Stimulated activated CD4-positive, alpha-beta T cell treated with anti-CD3 and anti-CD28 coated beads, TNF-alpha, amount 100 ng/mL, for 4 hours (primary cell): Measurements from ENCODE around the gene ATCAY.
"Not testable (repeated sequence)": the region's sequence is repeated elsewhere in the genome, so short reads cannot be mapped to it uniquely, and the experiment has no call there.

Experiments
- DNase-seq, 3 experiments: peaks; one replicate each; pipeline ENCODE4 v3.0.0-alpha.2; 2020; ENCODE audit warnings: low read depth in 3 of 3

The ATCAY gene

DNA sequence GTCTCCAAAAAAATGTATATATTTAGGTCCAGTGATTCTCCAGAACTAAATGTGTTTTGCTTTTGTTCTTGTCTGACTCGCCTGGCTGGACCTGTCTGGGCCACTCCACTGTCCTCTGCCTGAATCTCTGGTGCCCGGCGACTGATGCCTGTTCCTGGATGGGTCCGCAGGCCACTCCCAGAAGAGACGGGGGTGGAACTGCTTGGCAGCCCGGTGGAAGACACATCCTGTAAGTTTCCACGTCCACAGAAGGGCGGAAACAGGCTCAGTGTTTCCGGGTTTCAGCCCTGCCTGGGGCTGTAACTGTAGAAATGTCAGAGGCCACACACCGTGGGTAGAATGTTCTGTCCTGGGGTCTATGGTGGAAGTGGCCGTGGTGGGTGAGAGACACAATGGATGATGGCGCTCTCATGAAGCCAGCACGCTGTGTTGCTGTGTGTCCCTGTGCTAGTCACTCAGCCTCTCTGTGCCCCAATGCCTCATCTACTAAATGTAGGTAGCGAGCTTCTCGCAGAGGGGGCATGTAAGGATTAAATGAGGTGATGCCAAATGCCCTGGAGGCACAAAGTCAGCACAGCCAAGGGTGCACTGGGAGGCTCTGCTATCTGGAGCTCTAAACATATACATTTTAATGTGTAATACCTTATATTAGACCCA is 22.0 kb downstream of the ATCAY start:
- DNase-seq, result no peak

DNA sequence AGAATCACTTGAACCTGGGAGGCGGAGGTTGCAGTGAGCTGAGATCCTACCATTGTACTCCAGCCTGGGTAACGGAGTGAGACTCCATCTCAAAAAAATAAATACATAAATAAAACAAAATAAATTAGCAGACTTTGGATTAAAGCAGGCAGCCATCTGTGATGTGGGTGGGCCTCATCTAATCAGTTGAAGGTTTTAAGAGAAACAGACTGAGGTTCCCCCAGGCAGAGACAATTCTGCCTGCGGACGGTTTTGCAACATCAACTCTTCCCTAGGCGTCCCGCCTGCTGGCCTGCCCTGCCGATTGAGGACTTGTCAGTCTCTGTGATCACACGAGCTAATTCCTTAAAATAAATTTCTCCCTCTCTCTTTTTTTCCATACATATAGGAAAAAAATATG is 23.7 kb downstream of the ATCAY start:
- no peak for DNase-seq

DNA sequence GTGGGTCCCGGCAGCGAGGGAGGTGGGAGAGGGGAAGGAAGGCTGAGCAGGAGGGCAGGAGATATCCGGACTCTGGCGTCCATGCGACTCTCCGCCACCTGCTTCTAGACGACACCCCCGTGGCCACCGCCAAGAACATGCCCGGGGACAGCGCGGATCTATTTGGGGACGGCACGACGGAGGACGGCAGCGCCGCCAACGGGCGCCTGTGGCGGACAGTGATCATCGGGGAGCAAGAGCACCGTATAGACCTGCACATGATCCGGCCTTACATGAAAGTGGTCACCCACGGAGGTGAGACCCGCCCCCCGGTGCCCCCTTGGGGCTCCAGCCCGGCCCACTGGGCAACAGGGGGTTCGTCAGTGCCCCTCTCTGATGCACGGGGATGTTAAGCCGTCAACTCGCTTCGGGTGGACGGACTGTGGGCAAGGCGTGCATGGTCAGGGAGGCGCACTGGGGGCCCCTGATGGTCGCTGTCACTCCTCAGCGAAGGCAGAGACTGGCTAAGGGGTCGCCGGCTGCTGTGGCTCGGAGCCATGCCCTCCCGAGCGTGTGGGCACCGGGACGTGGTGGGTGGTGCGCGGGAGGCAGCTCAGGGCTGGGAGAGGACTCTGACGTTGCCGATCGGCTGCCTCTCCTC is 27.3 kb downstream of the ATCAY start:
- no peak for DNase-seq

DNA sequence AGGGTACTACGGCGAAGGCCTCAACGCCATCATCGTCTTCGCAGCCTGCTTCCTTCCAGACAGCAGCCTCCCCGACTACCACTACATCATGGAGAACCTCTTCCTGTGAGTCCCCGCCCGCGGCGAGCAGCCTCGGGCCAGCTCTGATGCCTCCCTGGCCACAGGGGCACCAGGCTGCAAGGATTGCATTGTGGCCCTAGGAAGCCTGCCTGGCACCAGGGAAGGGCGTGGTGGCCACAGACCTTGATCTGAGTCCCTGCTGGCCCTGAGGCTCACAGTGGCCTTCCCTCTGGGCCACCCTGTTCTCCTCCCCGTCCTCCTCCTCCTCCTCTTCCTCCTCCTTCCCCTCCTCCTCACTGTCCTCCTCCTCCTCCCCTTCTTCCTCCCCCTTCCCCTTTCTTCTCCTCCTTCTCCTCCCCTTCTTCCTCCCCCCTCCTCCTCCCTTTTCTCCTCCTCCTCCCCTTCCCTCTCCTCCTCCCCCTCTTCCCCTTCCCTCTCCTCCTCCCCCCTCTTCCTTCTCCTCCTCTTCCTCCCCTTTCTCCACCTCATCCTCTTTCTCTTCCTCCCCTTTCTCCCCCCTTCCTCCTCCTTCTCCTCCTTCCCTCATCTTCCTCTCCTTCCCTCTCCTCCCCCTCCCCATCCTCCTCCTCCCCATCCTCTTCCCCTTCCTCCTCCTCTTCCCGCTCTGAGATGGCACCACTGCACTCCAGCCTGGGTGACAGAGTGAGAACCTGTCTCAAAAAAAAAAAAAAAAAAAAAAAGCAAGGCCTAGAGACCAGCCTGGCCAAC is 28.0 kb downstream of the ATCAY start:
- DNase-seq, result no peak

DNA sequence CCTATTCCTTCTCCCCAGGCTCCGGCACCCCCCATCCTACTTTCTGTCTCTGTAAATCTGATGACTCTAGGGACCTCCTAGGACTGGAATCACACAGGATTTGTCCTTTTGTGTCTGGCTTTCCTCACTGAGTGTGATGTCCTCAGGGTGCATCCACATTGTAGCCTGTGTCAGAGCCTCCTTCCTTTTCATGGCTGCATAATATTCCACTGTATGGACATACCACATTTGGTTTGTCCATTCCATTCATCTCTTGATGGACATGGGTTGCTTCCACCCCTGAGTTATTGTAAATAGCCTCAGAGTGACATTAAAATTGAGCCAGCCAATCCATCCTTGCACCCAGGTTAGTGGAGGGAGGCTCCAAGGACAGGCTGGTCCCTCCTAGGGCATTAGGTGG is 29.6 kb downstream of the ATCAY start:
- no peak for DNase-seq

DNA sequence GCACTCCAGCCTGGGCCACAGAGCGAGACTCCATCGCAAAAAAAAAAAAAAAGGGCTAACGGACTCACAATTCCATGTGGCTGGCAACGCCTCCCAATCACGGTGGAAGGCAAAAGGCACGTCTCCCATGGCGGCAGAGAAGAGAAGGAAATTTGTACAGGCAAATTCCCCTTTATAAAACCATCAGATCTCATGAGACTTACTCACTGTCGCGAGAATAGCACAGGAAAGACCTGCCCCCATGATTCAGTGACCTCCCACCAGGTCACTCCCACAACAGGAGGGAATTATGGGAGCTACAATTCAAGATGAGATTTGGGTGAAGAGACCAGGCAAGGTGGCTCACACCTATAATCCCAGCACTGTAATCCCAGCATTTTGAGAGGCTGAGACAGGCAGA is 33.7 kb downstream of the ATCAY start:
- DNase-seq, result no peak

DNA sequence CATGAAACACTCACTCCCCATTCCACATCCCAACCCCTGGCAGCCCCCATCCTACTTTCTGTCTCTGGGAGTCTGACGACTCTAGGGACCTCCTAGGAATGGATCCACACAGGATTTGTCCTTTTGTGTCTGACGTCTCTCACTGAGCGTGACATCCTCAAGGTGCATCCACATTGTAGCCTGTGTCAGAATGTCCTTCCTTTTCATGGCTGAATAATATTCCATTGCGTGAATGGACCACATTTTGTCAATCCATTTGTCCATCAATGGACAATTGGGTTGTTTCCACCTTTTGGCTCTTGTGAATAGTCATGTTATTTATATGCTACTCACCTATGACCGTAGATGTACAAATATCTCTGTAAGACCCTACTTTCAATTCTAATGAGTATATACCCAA is 35.5 kb downstream of the ATCAY start:
- DNase-seq, result no peak

DNA sequence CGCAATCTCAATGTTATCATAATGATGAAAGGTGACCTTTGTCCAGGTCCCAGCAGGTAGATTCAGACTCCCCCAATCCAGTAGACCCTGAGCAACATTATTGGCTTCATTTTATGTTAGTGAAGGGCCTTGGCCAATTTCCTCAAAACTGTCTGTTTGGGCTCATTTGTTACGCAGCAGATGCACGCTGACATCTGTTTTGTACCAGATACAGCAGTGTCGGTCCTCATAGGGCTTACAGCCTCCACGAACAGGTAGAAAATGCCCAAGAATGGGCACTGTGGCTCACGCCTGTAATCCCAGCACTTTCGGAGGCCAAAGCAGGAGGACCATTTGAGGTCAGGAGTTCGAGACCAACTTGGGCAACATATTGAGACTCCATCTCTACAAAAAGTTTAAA is 39.3 kb downstream of the ATCAY start:
- DNase-seq, result no peak

DNA sequence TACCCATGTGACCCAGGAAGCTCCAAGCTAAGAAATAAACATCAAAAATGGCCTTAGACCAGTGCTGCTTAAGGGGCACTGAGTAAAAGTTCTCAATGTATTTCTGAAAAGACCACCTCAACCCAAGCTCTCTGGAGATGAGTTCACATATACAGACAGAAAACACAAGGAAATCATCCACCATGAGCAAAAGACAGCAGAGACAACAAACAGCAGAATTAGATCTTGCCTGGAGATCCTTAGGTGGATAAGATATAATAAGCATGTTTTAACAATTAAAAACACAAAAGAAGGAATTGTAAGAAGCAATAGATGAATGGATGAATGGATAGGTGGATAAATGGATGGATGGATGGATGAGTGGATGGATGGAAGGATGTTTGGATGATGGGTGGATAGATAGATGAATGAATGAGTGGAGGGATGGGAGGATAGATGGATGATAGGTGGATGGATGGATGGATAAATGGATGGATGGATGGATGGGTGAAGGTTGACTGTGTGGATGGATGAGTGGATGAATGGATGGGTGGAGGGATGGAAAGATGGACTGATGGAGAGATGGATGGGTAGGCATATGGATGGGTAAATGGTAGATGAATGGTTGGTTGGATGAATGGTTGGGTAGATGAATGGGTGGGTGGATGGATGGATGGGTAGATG is 42.7 kb downstream of the ATCAY start:
- no peak for DNase-seq

DNA sequence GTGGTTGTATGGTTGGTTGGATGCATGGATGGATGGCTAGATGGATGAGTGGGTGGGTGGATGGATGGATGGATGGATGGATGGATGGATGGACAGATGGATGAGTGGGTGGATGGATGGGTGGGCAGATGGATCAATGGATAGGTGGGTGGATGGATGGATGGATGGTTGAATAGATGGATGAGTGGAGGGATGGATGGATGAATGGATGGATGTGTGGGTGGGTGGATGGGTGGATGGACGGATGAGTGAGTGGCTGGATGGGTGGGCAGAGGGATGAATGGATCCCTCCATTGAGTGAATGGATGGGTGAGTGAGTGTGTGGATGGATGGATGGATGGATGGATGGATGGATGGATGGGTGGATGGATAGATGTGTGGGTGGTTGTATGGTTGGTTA is 43.4 kb downstream of the ATCAY start:
- DNase-seq, result no peak

DNA sequence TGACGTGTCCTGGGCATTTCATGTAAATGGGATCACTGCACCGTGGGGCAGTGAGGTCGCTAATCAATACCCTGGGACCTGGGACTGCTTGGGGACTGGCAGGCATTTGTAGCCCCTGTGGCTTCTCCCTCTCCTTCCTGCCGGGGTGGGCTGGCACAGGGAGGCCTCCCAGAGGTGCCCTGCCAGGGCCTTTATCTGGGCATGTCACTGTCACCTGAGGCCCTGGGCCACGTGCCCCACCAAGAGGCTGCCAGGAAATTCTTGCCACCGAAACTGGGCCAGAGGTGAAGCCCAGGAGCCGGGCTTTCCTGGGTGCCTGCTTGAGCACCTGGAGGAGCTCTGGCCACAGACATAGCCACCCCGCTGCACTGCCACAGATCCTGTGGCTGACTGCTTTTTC is 50.6 kb downstream of the ATCAY start:
- DNase-seq, result no peak

DNA sequence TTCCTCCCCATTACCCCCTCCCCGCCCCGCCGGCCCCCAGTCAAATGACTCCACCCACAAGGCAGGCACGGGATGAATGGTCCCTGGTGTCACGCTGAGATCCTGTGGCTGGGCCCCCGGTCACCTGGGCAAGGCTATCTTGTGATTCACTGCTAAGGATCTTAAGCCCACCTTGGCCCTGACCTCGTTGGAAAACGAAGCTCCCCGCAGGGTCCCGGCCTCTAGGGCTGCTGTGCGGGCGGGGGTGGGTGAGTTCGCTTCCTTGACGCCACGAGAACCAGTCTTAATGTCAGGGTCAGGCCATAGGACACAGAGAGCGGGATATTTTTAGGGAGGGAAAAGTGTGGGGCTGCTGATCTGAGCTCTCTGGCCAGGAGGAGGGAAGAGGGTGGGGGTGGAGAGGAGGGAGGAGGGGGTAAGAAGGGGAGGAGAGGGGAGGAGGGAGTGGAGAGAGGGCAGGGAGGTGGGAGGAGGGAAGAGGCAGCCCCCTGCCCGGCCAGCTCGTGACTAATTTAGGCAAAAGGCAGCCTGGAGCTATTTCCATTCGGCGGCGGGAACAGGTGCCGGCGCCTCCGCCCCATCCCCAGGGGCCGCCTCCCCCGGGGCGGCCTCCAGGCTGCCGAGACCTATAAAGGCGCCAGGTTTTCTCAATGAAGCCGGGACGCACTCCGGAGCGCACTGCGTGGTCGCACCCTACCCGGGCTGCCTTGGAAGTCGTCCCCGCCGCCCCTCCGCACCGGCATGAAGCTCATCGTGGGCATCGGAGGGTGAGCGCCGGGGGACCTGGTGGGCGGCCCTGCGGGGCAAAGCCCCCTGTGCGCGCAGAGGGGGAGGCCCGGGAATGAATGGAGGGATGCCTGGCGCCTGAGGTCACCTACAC is 52.7 kb downstream of the ATCAY start, which contains the start of gene NMRK2:
Gene NMRK2, plus strand, starts transcription at position 139 of the 880 bp plus-strand sequence. Its CDS starts 603 bp downstream, at position 742.
- DNase-seq, result no peak

DNA sequence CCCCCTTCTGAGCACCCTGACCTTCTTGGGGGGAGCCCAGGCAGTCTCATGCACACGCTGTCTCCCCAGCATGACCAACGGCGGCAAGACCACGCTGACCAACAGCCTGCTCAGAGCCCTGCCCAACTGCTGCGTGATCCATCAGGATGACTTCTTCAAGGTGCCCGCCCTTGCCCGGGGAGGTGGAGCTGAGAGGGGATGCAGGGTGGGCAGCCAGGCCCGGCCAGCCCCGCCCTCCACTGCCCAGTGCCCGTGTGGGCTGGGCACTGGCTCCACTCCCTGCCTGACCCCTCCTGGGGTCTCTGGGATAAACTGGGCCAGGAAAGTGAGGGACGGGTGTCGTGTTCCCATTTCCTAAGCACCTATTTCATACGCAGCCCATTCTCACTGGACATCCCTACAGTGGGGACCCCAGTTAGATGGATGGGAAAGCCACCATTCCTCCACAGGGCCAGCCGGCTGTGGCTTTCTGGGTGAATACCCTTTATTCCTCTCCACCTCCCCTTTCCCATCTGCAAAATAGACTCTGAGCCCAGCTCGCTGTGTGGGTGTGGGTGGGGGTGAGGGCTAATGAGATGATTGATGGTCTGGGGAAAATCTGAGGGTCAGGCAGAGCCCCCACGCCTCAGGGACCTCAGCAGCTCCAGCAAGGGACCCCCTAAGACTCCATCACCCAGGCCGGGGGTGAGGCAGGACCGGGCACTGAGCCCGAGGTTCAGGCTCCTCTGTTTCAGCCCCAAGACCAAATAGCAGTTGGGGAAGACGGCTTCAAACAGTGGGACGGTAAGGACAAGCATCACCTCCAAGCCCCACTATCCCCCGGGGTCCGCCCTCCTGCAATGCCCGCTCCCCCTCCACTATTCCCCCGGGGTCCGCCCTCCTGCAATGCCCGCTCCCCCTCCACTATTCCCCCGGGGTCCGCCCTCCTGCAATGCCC is 56.3 kb downstream of the ATCAY start:
- DNase-seq, result no peak

DNA sequence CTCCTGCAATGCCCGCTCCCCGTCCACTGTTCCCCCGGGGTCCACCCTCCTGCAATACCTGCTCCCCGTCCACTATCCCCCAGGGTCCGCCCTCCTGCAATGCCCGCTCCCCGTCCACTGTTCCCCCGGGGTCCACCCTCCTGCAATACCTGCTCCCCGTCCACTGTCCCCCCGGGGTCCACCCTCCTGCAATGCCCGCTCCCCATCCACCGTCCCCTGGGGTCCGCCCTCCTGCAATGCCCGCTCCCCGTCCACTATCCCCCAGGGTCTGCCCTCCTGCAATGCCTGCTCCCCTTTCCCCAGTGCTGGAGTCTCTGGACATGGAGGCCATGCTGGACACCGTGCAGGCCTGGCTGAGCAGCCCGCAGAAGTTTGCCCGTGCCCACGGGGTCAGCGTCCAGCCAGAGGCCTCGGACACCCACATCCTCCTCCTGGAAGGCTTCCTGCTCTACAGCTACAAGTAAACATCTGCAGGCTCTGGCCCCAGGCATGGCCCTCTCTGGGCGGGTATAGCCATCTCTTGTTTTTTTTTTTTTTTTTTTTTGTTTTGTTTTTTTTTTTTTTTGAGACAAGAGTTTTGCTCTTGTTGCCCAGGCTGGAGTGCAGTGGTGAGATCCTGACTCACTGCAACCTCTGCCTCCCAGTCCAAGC is 57.9 kb downstream of the ATCAY start:
- DNase-seq, result not testable (repeated sequence)

DNA sequence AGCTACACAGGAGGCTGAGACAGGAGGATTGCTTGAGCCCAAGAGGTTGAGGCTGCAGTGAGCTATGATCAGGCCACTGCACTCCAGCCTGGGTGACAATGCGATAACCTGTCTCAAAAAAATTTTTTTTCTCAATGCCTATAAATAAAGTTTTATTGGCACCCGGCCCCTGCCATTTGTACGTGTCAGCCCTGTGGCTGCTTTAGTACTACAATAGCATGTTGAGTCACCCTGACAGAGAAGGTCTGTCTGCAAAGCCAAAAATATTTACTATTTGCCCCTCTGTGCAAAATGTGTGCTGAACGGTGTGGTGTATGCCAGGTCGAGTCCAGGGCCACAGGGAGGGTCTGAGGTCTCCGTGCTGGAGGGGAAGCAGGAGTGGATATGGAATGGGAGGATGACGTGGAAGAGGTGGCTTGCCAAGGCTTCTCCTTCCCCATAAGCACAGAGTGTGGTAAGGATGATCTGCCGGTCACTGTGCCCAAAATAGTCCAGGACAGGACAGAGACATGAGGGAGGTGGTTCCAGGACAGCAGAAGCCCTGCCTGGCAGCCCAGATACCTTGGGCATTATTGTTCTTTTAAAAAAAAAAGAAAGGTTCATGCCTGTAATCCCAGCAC is 62.4 kb downstream of the ATCAY start:
- no peak for DNase-seq

DNA sequence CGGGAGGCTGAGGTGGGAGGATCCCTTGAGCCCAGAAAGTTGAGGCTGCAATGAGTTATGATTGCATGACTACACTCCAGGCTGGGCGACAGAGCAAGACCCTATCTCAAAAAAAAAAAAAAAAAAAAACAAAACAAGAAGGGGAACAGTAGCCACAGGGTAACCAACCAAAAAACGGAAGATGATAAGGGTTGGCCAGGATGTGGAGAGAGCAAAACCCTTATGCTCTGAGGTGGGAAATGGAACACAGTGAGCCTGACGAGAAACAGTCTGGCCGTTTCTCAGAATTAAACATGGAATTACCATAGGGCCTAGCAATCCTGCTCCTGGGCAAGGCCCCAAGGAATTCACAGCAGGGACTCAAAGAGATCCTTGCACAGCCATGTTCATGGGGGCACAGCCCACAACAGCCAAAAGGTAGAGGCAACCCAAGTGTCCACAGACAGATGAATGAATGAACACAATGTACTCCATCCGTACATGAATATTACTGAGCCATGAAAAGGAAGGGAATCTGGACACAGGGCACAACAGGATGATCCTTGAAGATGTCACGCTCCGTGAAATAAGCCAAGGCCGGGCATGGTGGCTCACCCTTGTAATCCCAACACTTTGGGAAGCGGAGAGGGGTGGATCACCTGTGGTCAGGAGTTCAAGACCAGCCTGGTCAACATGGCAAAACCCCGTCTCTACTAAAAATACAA is 63.7 kb downstream of the ATCAY start:
- DNase-seq, result no peak

DNA sequence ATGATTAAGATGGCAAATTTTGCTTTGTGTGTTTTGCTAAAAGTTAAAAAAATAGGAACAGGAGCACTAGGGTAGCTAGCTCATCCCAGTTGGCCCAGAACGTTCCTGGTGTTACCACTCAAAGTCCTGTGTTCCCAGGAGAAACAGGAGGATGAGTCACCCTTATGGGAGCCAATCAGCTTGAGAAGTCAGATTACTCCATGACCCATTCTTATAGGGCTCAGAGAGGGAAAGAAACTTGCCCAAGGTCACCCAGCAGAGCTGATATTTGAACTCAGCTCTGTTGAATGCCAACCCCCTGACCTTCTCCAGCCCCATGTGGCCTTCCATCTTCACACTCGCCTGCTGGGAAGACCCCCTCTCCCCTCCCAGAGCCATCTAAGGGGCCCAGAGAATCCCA is 65.4 kb downstream of the ATCAY start:
- DNase-seq, result no peak

DNA sequence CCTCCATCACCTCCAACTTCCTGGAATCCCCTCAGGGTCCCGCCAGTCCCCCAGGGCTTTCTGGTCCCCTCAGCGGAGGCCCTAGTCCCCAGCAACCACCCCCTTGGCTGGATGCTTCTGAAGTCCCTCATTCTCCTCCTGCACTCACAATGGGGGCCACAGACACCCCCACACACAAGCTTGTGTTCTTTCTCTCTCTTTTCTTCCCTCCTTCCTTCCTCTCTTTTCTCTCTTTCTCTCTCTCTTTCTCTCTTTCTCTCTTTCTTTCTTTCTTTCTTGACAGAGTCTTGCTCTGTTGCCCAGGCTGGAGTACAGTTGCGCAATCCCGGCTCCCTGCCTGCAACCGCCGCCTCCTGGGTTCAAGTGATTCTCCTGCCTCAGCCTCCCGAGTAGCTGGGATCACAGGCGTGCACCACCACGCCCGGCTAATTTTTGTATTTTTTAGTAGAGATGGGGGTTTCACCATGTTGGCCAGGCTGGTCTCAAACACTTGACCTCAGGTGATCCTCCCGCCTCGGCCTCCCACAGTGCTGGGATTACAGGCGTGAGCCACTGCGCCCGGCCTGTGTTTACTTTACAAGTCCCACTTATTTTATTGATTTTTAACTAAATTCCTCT is 66.9 kb downstream of the ATCAY start:
- DNase-seq, result not testable (repeated sequence)
